Medulla oblongata (tissue), 1 donor: ENCODE data around the gene CD300LD.
A peak's percentile ranks its signal among the peaks of the same experiment; 100 is the strongest.
"Not testable (repeated sequence)": the region's sequence is repeated elsewhere in the genome, so short reads cannot be mapped to it uniquely, and the experiment has no call there.

Experiments used
- DNase-seq: peaks from one replicate; pipeline ENCODE4 v3.0.0-alpha.2; 2015; ENCODE audit errors: extremely low spot score

Gene CD300LD

GRCh38 chr17:74592087-74592990 is at the start of gene CD300LD:
Gene CD300LD (minus strand): TSS chr17:74592283. CDS start chr17:74592202, 81 bp downstream.
- DNase-seq: no peak

DNA sequence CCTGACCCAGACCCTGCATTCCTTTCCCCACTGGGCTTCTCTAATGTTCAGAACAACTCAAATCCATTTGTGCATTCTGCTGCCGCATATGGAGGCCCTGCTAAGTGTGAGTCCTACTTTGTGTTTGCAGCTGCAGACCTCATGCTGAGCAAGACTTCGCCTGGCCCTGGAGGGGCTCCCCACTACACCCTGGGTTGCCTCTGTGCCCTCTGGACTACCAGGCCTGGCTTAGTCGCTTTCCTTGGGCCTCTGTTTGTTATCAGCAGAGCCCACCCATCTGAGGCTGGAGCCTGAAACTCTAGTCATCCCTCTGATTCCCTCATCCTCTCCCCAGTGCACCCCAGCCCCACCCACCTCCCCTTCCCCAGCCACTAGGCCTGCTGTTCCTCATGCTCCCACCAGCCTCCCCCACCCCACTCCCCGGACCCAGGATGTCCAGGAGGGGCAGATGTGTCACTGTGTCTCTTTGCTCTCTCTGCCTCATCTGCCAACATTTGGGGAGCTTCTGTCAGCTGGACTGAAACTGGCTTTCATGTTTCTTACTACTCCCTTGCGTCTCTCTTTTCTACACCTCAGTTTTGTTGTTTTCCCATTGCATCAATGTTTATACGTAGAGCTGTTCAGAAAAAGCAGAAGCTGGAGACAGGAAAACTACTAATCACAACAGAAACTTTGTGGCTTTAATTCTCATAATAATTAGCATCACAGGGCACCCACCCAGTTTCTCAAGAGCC is 49.3 kb upstream of the CD300LD start:
- no peak for DNase-seq

- peak; percentile 54 for DNase-seq
These were observed 47.6 kb upstream of the CD300LD start for GRCh38 chr17:74639704-74640151.

DNA sequence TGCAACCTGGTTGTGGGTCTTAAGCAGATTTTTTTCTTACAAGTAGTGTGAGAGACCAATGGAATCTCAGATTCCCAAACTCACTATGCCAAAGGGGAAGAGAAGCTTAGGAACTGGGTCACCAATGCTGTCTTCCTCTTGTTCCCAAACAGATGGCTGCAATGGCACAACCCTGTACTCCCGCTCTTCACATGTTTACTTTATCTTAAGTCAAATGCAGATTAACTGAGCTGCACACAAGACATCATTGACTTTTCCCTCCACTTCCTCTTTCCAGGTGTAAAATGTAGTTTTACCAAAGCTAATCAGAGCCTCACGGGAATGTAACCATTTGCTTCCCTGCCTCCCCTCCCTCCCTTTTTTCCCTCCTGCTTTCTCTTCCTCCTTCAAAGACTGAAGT is 45.8 kb upstream of the CD300LD start:
- DNase-seq: no peak

DNA sequence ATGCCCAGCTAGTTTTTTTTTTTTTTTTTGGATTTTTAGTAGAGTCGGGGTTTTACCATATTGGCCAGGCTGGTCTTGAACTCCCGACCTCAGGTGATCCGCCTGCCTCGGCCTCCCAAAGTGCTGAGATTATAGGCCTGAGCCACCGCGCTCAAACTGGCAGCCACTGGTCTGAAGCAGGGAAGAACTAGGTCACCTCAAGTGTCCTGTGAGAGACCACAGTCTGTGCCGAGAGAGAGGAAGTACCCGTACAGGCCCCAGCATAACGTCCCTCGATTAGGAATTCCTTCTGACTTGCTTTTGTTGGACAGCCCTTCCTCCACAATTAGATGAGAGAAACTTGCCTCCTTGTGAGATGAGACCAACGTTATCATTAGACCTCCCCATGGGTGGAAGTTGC is 45.2 kb upstream of the CD300LD start:
- DNase-seq: peak; percentile 35

DNA sequence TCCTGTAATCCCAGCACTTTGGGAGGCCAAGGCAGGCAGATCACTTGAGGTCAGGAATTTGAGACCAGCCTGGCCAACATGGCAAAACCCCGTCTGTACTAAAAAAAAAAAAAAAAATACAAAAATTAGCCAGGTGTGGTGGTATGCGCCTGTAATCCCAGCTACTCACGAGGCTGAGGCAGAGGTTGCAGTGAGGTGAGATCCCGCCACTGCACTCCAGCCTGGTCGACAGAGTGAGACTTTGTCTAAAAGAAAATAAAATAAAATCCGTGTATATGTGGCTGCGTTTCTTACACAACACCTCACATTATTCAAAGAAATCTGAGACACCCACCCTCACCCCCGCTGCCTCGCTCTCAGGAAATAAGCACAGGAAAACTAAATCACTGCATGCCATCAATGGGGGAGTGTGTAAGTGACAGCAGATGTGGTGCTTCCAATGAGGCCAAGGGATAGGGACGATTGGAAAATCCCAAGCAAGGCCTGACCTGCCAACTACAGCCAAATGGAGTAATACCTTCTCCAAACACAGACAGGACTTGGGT is 44.5 kb upstream of the CD300LD start:
- not testable (repeated sequence) for DNase-seq

GRCh38 chr17:74635418-74635817 is 43.3 kb upstream of the CD300LD start:
- no peak for DNase-seq

GRCh38 chr17:74633326-74633725 is 41.2 kb upstream of the CD300LD start:
- no peak for DNase-seq

- no peak for DNase-seq
These were observed 40.5 kb upstream of the CD300LD start for GRCh38 chr17:74632617-74633016.

GRCh38 chr17:74631468-74632450 is 39.7 kb upstream of the CD300LD start:
- peak; percentile 78 for DNase-seq

- DNase-seq: not testable (repeated sequence)
These were observed 38.2 kb upstream of the CD300LD start for GRCh38 chr17:74630251-74630650.

DNA sequence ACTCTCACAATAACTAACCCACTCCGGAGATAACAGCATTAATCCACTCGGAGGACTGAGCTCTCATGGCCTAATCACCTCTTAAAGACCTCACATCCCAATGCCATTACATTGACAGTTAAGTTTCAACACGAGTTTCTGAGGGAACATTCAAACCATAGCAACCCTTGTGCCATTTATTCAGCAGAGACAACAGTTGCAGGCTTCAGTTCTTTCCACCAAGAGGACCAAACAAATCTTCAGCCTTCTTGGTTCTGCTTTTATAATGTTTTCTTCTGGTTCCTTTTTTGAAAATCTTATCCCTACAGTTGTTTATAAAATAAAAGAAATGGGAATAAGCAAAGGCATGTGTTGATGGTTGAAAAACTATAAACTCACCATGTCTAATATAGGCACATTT is 33.6 kb upstream of the CD300LD start:
- DNase-seq: no peak

- no peak for DNase-seq
These were observed 32.0 kb upstream of the CD300LD start for GRCh38 chr17:74624131-74624530.

DNA sequence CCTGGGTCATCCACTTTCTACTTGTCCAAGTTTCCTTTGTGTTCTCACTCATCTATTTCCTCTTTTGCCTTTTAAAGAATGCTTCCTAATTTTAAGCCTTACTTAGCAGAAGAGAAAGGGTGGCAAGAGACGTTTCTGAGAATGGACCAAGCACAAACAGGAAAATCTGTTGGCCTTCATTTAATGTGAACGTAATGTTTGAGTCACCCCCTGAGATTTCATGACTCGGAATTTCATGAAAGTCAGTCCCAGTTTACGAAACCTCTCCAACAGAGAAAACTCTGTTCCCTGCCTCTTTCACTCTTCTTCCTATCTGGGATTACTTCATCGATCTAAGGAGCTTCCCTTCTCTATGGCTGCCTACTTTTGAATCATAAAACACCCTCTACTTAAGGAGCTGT is 31.6 kb upstream of the CD300LD start, which contains the start of gene CD300E:
Gene CD300E (minus strand): TSS at position 46 of the 401 bp plus-strand sequence. CDS start 117 bp downstream, outside the sequence.
- peak; percentile 35 for DNase-seq

- no peak for DNase-seq
These were observed 27.1 kb upstream of the CD300LD start for GRCh38 chr17:74619077-74619673.

DNA sequence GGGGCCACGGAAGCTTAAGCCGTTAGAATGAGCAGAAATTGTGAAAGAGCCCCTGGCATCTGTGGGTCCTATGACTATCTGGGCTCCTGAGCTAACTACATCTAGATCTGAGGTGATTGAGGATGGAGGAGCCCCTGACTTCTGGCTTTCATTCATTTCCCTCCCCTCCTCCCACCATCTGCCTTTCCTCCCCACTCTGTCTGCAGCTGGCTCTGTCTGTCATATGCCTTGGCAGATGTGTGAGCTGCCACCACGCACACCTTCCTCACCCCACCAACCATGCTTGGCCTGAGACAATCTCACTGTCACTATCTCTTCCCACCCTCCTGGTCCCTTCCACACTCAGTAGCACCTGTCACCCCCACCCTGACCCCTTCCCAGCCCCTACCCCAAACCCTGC is 26.4 kb upstream of the CD300LD start:
- no peak for DNase-seq

DNA sequence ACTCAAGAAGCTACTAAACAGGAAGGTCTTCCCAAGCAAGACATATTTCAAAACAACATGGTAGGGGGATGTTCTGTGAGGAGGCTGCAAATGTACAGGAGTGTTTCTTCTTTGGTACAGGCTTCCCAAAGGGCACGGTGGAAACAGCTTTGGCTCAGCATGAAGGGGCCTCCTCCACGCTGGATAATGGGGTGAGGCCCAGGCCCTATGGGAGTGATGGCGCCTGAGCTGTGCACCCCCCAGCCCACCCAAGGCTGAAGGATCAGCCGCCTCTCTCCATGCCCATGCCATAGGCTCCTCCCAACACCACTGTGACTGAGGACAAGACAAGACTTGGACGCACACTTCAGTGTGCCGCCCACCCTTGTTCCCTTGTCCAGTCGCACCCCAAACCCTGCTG is 24.6 kb upstream of the CD300LD start:
- DNase-seq: no peak

- DNase-seq: no peak
These were observed 20.0 kb upstream of the CD300LD start for GRCh38 chr17:74612046-74612445.

DNA sequence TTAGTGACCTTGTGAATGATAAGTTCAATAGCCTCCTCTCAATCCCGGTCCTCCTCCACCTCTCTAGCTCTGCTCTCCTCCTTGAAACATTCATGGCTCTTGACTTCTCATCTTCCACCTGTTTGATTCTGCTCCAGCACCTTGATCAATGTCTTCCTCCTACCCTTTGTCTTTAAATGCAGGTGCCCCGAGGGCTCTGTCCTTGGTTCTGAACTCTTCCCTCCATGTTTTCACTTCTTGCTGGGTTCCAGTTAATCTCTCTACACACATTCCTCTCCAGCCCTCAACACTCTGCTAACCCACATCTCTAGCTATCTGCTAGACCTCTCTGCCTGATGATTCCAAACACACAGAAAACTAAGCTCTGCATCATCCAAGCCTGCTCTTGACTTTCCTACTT is 18.0 kb upstream of the CD300LD start:
- no peak for DNase-seq

- DNase-seq: no peak
These were observed 16.4 kb upstream of the CD300LD start for GRCh38 chr17:74608511-74608910.

GRCh38 chr17:74607221-74607620 is 15.1 kb upstream of the CD300LD start:
- DNase-seq: no peak
